GM11168 (cell line): ENCODE data around the gene C17orf67.
"Not testable (repeated sequence)": the region's sequence is repeated elsewhere in the genome, so short reads cannot be mapped to it uniquely, and the experiment has no call there.

Source experiments
- in situ Hi-C: fragments of 300-500 bp; cut with MboI; formaldehyde crosslinking; loops from one replicate; pipeline ENCODE4 v1.12.0; 2022; ENCODE audit warnings: low sequenced_read_pairs; ENCODE audit not compliant: unreplicated experiment

Gene C17orf67

DNA sequence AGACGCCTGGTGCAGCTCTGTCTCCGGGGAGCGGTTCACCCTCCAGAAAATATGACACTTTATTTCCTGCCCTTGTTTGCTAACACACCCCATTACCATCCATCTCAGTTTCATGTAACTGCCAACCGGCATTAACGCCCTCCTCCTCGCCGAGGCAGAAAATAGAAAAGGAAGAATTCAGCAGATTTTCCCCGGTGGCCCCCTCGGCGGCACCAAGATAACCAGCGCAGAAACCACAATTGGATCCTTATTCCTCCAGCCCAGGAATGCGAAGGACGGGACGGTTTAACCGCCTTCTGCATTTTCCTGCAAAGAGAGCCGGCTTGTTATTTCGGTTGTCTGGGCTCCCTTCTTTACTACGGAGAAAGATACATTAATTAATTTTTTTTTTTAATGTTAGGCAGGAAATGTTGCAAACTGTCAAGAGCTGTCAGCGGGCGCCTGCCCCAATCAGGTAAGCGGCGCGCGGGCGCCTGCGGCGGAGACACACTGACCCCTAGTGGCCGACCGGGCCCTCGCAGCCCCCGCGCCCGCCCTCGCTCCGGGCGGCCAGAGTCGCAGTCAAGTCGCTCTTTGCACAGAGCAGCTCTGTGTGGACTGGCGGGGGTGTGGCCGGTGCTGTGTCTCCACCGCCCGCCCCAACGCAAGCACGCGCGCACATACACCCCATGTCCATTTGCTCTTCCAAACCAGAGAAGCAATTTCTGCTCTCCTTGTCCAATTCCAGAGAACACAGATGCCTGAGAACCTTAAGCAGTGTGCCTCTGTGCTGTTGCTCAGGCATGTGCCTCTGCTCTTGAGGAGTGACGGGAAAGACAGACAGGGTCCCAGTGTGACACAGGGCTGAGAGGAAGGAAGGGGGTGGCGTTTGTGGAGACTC is 53.6 kb downstream of the C17orf67 start:
- in situ Hi-C loops: loop anchor here (10.0 kb wide), 1 partner anchor 175 kb away; no protein-coding TSS in a partner anchor

GRCh38 chr17:56779322-56779721 is 54.4 kb downstream of the C17orf67 start:
- in situ Hi-C loops: no loop called here

- in situ Hi-C loops: no loop called here
These were observed 54.8 kb downstream of the C17orf67 start for GRCh38 chr17:56778898-56779297.

DNA sequence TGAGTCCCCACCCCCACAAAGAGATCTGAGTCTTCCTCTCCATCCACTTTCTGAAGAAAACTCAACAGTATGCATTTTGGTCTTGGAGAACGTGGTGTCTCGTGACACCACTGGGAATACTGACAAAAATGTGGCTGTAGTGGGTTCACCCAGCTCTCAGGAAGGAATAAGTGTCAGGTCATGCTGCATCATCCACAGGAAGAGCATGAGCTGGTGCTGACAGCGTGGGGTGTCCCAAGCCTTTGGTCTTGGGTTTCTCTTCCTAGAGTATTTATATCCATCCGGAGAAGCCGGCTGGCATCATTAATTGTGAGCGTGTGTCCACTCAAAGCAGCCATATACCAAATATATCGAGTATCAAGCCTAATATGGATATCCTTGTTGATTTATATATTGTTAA is 55.9 kb downstream of the C17orf67 start:
- in situ Hi-C loops: no loop called here

DNA sequence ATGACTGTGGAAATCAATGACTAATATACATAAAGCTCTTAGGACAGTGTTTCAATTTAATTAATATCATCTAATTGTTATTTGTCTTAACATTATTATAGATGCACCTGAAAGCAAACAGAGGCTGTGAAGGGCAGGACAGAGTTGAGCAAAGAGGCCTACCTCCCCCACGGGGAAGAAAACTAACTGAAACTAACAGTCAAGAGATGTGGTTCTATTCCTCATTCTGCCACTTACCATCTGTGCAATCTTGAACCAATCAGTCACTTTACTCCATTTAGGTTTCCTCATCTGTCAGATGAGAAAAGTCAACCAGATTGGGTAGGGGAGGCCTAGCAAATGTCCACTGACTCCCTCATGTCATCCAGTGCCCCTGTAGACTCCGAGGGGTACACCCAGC is 59.1 kb downstream of the C17orf67 start:
- in situ Hi-C loops: no loop called here

DNA sequence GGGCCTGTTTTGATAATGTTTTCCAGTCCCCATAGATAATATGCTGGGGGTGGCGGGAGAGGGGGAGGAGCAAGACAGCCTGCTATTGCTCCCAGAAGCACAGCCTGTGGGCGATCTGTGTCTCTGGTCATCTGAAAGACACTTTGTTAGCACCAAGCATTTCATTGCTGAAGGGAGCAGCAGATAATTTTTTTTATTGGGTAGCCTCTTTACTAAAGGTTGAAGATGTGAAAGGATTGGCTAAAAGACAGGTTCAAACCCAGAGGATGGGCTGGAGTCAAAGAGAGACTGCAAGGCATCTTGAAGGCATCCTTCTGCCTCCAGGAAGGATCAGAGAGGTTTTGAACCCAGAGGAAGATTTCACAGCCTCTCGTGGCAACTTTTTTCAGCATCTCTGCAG is 60.6 kb downstream of the C17orf67 start:
- in situ Hi-C loops: no loop called here

DNA sequence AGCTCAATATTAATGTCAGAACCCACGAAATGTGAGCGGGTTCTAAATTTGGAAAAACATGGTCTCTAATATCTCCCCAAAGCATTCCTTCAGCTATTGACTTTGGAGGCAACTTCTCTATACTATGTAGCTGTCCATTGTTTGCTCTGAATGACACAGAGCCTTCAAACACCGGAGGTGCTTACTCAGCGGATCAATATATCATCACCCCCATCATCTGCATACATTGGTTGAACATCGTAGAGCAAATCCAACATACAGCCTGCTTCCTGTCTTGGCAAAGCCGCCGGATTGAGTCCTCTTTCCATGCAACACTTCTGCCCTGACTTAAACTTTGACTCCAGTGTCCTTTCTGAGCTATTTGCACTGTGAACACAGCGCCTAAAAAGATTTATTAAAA is 61.3 kb downstream of the C17orf67 start:
- in situ Hi-C loops: no loop called here

DNA sequence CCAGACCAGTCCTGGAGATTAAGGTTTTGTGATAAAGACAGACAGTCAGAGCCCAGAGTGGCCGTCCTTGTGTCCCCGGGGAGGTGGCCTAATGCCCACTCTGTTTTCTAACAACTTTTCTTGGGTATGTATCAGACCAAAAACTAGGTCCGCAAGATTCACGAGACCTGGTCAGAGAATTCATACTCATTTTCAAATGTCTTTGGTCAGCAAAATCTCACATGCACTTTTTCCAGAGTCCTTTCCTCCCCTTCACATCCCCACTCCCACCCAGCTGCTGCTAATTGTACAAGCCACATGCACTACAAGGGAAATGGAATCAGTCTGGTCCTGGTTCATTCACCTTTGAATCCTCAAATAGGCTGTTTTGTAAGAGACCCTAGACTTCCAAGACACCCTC is 61.7 kb downstream of the C17orf67 start:
- in situ Hi-C loops: no loop called here

GRCh38 chr17:56771563-56771962 is 62.2 kb downstream of the C17orf67 start:
- in situ Hi-C loops: no loop called here

DNA sequence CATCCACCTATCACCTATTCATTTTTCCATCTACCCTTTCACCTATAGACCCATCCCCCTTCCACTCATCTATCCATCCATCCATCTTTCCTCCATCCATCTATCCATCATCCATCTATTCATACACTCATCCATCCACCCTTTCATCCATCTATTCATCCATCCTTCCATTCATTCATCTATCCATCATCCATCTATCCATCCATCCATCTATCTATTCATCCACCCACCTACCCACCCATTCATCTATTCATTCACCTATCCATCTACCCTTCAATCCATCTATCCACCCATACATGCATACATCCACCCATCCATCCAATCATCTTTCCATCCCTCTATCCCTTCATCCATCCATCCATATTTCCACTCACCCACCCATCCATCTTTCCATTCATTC is 63.3 kb downstream of the C17orf67 start:
- in situ Hi-C loops: no loop called here

DNA sequence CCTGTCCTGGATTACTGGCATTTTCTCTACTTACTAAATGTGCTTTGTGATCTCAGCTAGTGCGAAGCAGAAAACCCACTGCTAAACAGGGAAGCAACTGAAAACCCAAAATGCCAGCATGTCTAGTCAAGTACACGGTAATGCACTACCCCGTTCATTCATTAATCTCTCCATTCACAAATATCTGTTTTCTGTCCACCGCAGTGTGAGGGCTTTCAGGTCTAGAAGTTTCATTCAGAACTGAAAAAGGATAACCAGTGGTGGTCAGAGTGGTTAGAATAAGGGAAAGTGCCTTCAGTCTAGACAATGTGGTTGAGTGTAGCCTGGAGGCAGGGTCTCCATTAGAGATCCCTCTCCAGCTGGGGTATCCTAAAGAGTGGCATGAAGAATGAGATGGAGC is 68.3 kb downstream of the C17orf67 start:
- in situ Hi-C loops: no loop called here

DNA sequence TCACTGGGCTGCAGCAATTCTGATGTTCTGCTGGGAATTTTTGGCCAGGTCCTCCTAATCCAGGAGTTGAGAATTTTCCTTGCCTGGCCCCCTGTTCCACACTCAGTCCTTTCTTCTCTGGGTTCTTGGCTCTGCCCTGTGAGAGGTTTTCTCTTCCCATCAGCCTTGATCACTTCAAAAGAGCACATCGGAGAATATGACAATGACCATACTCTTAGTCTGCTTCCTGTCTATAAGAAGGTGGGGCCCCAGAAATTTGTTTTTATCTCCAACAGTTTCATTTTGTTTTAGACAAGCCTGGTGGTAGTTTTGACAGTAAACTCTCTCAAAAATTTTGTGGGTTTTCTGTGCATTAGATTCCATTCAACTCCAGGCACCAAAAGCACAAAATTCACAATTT is 70.7 kb downstream of the C17orf67 start:
- in situ Hi-C loops: no loop called here

GRCh38 chr17:56762144-56762543 is 71.6 kb downstream of the C17orf67 start:
- in situ Hi-C loops: no loop called here

DNA sequence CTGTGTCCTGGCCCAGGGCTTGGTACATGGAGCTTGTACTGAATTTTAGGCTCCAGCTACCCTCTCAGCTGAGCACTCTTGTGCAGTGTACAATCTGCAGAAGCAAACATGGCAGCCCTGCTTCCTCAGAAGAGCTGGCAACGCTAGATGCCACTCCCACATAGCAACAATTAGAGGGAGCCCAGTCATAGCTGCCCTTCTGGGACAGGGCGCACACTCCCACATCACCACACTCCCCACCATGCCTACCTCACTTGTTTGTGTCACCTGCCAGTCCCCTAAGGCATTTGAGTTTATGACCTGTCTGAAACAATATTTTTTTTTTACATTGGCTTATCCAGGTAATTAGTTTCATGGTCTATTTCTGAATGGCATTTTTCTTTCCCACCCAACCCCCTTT is 72.3 kb downstream of the C17orf67 start:
- in situ Hi-C loops: no loop called here

- in situ Hi-C loops: not testable (repeated sequence)
These were observed 76.1 kb downstream of the C17orf67 start for GRCh38 chr17:56757611-56758010.

DNA sequence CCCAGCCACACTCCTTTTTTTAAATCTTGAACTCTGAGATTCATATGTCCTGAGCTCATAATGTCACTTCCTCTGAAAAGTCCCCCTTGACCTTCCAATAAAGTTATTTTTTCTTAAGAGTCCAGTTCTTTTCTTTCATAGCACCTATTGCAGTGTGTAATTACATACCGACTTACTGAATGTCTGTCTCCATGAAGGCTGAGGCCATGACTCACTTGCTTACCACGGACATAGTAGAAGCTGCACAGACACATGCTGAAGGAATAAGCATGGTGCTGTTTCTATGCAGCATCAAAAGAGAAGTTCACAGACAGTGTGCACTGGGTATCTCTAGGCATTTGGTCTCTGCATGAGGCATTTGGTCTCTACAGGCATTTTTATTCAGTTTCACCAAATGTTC is 77.2 kb downstream of the C17orf67 start:
- in situ Hi-C loops: no loop called here

DNA sequence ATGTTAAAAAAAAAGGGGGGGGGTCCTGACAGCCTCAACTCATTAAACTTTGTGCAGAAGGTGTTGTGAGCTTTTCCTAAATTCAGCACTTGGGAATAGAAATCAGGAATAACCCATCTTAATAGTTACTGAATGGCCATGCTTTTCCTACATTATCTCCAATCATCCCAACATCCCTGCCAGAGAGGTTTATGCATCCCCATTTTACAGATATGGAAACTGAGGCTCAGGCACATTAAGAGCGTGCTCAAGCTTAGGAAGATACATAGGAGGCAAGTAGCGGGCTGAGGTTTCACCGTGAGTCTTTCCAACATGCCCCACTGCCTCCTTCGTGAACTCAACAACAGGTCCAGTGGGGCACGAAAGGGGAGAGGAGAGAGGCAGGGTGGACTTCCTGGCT is 78.4 kb downstream of the C17orf67 start:
- in situ Hi-C loops: no loop called here

- in situ Hi-C loops: no loop called here
These were observed 79.1 kb downstream of the C17orf67 start for GRCh38 chr17:56754523-56755208.

- in situ Hi-C loops: no loop called here
These were observed 81.4 kb downstream of the C17orf67 start for GRCh38 chr17:56752263-56752836.

- in situ Hi-C loops: no loop called here
These were observed 82.5 kb downstream of the C17orf67 start for GRCh38 chr17:56751145-56751738.

- in situ Hi-C loops: no loop called here
These were observed 89.0 kb downstream of the C17orf67 start for GRCh38 chr17:56744721-56745120.
